ENCODE data around the gene PEX26.

Gene PEX26

GRCh38 chr22:18144105-18144504, 66.3 kb downstream of the PEX26 start:
- Histone ChIP-seq H3K9me3 (ENCODE audit: severe bottlenecking) (no peaks in the 10 kb centered on the region), H3K36me3 (ENCODE audit: low read depth) (no peaks in the 10 kb centered on the region), H3K4me1 (ENCODE audit: insufficient read depth, poor library complexity, severe bottlenecking) (no peaks in the 10 kb centered on the region), H3K4me3 (ENCODE audit: severe bottlenecking) (no peak overlapping the region), H3K27ac (ENCODE audit: poor library complexity, severe bottlenecking) (no peak overlapping the region), H3K27me3 (ENCODE audit: insufficient read depth, poor library complexity, severe bottlenecking) (no peaks in the 10 kb centered on the region)
- DNase-seq (ENCODE audit: low spot score) (no peak), ATAC-seq (ENCODE audit: low read depth) (no peak)
- TF ChIP-seq CTCF (IDR thresholded peaks at IDR 0.05; ENCODE audit: poor library complexity, severe bottlenecking): no peak

- Histone ChIP-seq H3K9me3 (ENCODE audit: severe bottlenecking) (no peaks in the 10 kb centered on the region), H3K4me1 (ENCODE audit: insufficient read depth, poor library complexity, severe bottlenecking) (peaks cover 3% of the 10 kb centered on the region), H3K27ac (ENCODE audit: poor library complexity, severe bottlenecking) (no peak overlapping the region), H3K4me3 (ENCODE audit: severe bottlenecking) (no peak overlapping the region), H3K36me3 (ENCODE audit: low read depth) (no peaks in the 10 kb centered on the region), H3K27me3 (ENCODE audit: insufficient read depth, poor library complexity, severe bottlenecking) (no peaks in the 10 kb centered on the region)
- ATAC-seq (ENCODE audit: low read depth) (no peak), DNase-seq (ENCODE audit: low spot score) (no peak)
- TF ChIP-seq CTCF (IDR thresholded peaks at IDR 0.05; ENCODE audit: poor library complexity, severe bottlenecking): no peak
Measured at GRCh38 chr22:18145676-18146388, 68.0 kb downstream of the PEX26 start.

GRCh38 chr22:18146389-18146753, 68.6 kb downstream of the PEX26 start:
- ATAC-seq (ENCODE audit: low read depth): no peak
- no peak overlapping the region for H3K27ac ChIP-seq (ENCODE audit: poor library complexity, severe bottlenecking)
- no peak overlapping the region for H3K4me3 ChIP-seq (ENCODE audit: severe bottlenecking)
- no peak for DNase-seq (ENCODE audit: low spot score)
- H3K4me1 ChIP-seq (ENCODE audit: insufficient read depth, poor library complexity, severe bottlenecking): peaks cover 6% of the 10 kb centered on the region
- no peaks in the 10 kb centered on the region for H3K27me3 ChIP-seq (ENCODE audit: insufficient read depth, poor library complexity, severe bottlenecking)
- TF ChIP-seq CTCF (IDR thresholded peaks at IDR 0.05; ENCODE audit: poor library complexity, severe bottlenecking): no peak
- no peaks in the 10 kb centered on the region for H3K9me3 ChIP-seq (ENCODE audit: severe bottlenecking)
- H3K36me3 ChIP-seq (ENCODE audit: low read depth): no peaks in the 10 kb centered on the region

- ATAC-seq (ENCODE audit: low read depth) (no peak), DNase-seq (ENCODE audit: low spot score) (no peak)
- no peak overlapping the region for H3K4me3 ChIP-seq (ENCODE audit: severe bottlenecking)
- H3K27me3 ChIP-seq (ENCODE audit: insufficient read depth, poor library complexity, severe bottlenecking): no peaks in the 10 kb centered on the region
- H3K27ac ChIP-seq (ENCODE audit: poor library complexity, severe bottlenecking): no peak overlapping the region
- TF ChIP-seq CTCF (IDR thresholded peaks at IDR 0.05; ENCODE audit: poor library complexity, severe bottlenecking): no peak
- no peaks in the 10 kb centered on the region for H3K9me3 ChIP-seq (ENCODE audit: severe bottlenecking)
- peaks cover 6% of the 10 kb centered on the region for H3K4me1 ChIP-seq (ENCODE audit: insufficient read depth, poor library complexity, severe bottlenecking)
- no peaks in the 10 kb centered on the region for H3K36me3 ChIP-seq (ENCODE audit: low read depth)
Measured at GRCh38 chr22:18147791-18148190, 70.0 kb downstream of the PEX26 start.

- TF ChIP-seq CTCF (IDR thresholded peaks at IDR 0.05; ENCODE audit: poor library complexity, severe bottlenecking): no peak
- no peak overlapping the region for H3K4me3 ChIP-seq (ENCODE audit: severe bottlenecking)
- no peaks in the 10 kb centered on the region for H3K9me3 ChIP-seq (ENCODE audit: severe bottlenecking)
- peaks cover 6% of the 10 kb centered on the region for H3K4me1 ChIP-seq (ENCODE audit: insufficient read depth, poor library complexity, severe bottlenecking)
- DNase-seq (ENCODE audit: low spot score): no peak
- no peaks in the 10 kb centered on the region for H3K27me3 ChIP-seq (ENCODE audit: insufficient read depth, poor library complexity, severe bottlenecking)
- no peak for ATAC-seq (ENCODE audit: low read depth)
- no peak overlapping the region for H3K27ac ChIP-seq (ENCODE audit: poor library complexity, severe bottlenecking)
- H3K36me3 ChIP-seq (ENCODE audit: low read depth): no peaks in the 10 kb centered on the region
Measured at GRCh38 chr22:18148293-18148965, 70.6 kb downstream of the PEX26 start.
